GM19452 (cell line): ENCODE results near the gene SLC22A2.
A peak's percentile ranks its signal among the peaks of the same experiment; 100 is the strongest.

Experiments used
- ATAC-seq: cut with Tn5 transposase; IDR thresholded peaks from one replicate; pipeline ENCODE4 v1.9.1; 2021; ENCODE audit not compliant: unreplicated experiment

Gene SLC22A2

DNA sequence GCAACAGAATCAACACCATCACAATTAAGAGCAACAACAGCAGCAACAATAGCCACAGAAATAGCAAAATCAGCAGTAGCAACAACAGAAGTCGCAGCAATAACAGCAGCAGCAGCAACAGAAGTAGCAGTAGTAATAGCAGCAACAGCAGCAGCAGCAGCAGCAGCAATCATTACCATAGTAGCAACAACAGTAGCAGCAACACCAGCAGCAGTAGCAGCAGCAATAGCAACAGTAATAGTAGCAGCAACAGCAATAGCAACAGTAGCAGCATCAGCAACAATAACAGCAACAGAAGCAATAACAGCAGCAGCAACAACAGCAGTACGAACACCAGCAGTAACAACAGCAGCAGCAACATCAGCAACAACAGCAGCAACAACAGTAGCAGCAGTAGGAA lies 39.8 kb downstream of the SLC22A2 start:
- ATAC-seq: no peak

DNA sequence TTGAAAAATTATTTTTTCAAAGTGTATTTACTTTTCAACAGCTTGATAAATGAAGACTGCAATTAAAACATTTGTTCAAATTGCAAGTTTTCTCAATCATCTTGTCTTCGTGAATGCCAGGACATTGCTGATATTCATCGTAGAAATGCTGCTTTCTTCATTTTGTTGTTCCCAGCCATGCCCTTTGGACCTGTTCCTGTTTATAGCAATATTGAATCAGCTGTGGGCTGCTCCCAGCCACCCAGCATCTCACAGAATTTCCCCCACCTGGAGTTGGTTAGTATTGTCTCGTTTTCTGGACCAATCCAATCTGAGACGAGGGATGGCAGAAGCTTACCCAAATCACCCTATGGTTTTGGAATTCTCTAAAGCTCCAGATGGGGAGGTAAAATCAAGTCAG lies 40.8 kb downstream of the SLC22A2 start:
- no peak for ATAC-seq

DNA sequence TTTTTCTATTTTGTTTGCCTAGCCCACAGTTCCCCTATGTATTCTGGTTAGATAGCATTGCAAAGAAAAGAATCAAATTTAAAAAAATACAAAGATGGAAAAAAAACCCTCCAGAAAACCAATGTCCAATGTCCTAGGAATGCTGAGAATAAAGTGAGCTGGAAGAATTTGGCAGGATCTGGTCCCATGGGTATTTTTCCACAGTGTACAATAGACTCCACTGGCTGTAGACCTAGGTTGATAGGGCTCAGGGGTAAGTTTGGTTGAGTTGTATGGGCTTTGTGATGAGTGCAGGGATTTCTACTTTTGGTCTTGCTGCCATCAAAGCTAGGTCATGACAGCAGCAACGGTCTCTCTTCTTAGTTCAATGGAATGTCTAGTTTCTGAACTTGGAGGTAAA lies 41.5 kb downstream of the SLC22A2 start:
- ATAC-seq: no peak

DNA sequence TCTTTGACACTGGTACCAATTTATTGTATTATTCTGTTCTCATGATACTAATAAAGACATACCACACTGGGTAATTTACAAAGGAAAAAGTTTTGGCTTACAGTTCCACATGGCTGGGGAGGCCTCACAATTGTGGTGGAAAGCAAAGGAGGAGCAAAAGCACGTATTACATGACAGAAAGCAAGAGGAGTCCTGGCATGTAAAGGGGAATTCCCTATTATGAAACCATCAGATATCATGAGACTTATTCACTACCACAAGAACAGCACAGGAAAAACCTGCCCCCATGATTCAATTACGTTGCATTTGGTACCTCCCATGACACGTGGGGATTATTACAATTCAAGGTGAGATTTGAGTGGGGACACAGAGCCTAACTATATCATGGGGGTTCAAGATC lies 43.4 kb downstream of the SLC22A2 start:
- ATAC-seq: no peak

DNA sequence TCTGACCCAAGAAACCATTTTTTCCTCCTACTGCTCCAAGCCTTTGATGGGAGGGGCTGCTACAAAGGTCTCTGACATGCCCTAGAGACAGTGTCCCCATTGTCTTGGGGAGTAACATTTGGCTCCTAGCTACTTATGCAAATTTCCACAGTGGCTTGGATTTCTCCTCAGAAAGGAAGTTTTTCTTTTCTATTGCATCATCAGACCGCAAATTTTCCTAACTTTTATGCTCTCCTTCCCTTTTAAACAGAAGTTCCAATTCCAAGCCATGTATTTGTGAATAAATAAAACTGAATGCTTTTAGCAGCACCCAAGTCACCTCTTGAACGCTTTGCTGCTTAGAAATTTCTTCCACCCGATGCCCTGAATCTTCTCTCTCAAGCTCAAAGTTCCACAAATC lies 51.0 kb downstream of the SLC22A2 start:
- no peak for ATAC-seq

DNA sequence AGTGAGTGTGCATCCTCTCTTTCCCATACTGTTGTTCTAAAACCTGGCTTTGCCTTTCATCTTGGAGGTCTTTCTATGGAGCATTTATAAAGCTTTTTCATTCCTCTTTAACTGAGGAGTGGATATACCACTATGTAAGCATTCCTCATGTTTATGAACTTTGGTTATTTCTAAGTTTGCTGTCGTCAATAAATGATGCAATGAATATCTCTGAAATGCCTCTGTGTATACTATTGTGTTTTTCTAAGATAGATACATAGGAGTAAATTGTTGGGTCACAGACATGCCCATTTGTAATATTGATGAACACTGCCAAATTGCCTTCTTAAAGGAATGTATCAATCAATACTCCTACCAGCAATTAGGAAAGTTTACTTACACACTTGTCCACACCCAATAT lies 53.9 kb downstream of the SLC22A2 start:
- no peak for ATAC-seq

DNA sequence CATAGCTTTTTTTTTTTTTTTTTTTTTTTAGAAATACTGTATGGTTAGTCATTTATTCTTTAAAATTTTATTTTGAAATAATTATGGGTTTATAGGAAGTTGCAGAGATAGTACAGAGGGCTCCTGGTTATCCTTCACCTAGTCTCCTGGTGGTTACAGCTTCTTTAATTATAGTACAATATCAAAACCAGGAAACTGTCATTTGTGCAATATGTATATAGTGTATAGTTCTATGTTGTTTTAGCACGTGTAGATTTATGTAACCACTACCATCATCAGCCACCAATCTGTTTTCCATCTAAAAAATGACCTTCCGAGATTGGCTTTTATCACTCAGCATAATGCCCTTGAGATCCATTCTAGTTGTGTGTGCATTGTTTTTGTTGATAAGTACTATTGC lies 54.7 kb downstream of the SLC22A2 start:
- no peak for ATAC-seq

DNA sequence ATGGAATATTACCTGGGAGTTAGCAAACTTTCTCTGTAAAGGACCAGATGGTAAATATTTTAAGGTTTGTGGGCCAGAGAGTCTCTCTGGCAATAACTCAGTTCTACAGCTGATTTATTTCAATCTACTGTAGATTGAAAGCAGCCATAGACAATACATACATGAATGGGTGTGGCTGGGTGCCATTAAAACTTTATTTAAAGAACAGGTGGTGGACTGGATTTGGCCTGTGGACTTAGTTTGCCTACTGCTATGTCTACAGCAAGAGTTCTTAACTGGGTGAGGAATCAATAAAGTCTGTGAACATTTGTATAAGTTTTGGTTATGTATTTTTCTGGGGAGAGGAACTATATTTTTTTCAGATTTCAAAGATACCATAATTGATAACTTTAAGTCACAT lies 55.1 kb downstream of the SLC22A2 start:
- ATAC-seq: no peak

DNA sequence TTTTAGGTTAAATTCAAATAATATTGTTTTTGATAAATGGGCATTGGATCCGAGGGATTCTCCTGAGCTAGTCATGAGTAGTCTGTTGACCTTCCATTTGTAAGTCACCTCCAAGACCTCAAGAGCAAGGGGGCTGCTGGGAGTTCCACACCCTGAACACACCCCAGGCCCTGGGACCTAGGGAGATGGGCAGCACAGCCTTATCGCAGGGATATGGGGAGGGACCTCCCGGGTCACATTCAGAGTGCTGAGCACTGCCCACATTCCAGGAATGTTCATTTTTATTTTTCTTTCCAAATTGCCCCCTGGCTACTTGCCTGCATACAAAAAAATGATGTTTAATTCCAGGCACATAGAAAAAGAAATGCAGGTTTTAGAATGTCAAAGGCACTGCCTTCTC lies 55.5 kb downstream of the SLC22A2 start:
- no peak for ATAC-seq

DNA sequence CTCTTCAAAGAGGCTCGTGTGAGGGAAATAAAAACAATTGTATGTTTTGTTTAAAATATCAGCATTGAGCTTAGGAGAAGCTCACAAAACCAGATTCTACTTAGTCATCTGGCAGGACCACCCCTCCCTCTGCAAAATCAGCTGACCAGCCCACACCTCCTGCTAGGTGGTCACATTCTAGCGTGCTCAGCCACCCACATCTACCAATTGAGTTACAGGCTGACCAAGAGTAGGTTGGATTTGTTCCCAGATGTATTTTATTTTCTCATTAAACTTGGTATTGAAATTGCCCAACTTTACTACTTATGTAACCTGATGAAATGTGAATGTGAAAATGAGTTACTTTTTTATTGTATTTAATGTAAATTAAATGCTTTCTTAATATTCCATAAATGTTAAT lies 56.2 kb downstream of the SLC22A2 start:
- no peak for ATAC-seq

DNA sequence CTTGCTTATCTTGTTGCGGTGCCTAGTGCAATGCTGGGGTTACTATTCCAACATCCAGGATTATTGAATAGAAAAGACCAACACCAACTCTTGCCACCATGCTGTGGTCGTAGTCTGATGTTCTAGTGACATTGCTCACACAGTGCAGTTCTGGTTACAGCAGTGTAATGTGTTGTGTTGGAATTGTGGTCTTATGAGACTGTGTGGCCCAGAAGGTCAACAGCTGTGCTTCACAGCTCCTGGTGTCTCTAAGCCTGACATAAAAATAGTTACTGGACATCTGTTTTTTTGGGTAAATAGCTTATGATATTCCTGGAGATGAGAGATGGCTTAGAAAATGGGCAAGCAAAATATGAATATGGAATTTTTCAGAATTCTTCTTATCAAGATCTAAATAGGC lies 57.6 kb downstream of the SLC22A2 start:
- no peak for ATAC-seq

DNA sequence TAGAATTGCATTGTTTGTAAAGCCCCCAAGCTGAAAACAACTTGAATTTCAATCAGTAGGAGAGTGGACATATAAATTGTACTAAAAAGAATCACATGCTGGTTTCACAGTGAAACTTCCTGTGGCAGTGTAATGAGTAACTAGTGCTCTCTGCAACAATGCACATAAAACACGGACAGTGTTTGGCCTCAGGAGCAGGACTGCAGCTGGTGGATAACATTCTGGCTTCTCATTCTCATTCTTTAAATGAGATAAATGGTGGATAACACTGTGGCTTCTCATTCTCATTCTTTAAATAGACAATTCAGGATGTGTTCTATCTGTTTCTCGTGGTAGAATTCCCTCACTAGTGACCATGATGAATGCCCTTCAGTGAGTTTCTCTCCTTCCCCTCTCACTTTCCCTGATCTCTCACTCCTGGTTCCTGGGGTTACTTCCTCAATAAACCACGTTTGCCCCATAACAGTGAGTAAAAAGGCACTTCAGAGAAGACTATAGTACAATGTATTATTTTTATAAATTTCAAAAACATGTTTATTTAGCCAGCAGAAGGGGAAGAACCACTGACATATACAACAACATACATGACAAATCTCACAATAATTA lies 59.9 kb downstream of the SLC22A2 start:
- ATAC-seq: peak; percentile 97

DNA sequence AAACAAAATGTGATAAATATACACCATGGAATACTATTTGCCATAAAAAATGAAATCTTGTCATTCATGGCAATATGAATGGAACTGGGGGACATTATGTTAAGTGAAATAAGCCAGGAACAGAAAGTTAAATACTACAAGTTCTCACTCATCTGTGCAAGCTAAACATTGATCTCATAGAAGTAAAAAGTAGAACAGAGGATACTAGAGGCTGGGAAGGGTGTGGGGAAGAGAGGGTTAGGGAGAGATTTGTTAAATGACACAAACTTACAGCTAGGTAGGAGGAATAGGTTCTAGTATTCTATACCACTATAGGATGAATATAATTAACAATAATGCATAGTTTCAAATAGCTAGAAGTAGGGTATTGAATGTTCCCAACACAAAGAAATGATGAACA lies 61.0 kb downstream of the SLC22A2 start:
- no peak for ATAC-seq

DNA sequence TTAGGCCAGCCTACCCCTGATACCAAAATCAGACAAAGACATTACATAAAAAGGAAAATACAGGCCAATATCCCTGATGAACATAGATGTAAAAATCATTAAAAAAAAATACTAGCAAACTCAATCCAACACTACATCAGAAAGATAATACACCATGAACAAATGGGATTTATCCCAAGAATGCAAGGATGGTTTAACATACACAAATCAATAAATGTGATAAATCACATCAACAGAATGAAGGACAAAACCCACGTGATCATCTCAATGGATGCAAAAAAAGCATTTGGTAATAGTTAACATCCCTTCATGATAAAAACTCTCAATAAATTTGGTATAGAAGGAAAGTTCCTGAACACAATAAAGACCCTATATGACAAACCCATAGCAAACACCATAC lies 63.8 kb downstream of the SLC22A2 start:
- no peak for ATAC-seq

DNA sequence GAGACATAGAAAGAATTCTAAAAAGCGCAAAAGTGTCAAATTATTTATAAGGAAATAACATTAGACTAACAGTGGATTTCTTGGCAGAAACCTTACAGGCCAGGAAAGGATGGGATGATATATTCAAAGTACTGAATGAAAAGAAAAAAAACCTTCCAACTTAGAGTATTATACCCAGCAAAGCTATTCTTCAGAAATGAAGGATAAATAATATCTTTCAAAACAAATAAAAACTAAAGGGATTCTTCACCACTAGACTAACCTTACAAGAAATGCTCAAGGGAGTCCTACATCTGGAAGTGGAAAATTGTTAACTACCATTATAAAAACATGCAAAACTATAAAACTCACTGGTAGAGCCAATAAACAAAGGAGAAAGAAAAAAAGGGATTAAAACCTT lies 65.8 kb downstream of the SLC22A2 start:
- ATAC-seq: no peak

DNA sequence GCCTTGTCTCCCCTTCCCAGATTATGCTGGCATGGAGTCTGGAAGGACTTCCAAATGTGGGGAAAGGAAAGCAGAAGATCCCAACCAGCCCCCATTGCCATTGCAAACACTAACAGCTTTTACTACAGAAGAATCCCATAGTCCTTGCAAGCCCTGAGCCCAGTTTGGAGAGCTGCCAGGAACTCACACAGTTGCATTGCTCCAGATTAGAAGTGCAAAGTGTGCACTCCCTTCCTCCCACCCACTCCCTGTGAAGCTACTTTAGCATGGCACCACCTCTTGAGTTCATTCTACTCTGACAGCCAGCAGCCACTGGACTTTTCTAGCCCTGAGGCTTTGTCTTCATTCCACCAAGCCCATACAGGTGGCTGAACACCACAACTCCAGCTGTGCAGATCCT lies 67.6 kb downstream of the SLC22A2 start:
- no peak for ATAC-seq

DNA sequence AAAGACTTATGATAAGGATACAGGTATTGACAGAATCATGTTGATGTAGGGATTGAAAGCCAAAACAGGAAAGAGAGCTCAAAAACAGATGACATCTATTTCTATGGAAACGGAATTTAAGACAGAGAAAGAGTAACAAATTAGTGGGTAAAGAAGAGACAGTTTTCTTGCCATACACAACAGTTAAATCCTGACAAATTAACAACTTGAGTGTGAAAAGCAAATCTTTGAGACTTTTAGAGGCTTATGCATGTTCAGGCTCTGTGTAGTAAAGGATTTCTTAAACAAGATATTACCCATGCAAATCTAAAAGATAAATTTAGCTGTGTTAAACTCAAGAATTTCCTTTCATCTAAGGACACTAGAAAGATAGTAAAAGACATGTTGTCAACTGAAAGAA lies 68.5 kb downstream of the SLC22A2 start:
- no peak for ATAC-seq

DNA sequence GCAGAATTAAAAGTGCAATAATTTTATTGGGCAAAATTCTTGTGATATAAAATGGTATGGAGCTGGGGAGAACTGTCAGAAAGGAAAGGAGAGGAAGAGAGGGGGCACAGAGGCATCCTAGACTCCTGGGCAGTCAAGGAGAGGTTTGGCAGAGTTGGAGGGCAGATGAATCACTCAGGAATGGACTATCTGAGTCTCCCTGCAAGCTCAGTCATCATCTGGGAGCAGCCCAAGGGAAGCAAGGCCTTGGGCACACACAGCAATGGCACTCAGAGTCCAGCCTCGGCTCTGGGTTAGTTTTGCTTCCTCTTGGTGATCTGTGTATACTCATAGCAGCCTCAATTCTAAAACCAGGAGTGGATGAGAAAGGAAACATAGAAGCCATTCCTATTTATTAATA lies 69.8 kb downstream of the SLC22A2 start:
- no peak for ATAC-seq

DNA sequence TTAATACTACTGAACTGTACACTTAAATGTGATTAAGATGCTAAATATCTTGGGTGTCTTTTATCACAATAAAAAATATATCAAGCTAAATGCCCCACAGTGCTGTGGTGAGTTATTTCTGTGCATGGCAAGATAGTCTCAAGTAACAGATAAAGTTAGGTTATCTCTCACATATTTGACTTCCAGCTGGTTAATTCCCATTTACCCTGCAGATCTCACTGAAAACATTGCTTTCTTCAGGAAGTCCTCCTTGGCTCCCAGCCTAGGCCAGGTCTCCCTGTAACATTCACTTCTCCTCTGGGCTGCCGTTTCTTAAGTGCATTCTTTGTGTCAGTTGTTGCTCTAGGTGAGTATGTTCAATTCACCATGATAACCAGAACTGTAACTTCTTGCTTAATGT lies 77.9 kb downstream of the SLC22A2 start:
- ATAC-seq: no peak

DNA sequence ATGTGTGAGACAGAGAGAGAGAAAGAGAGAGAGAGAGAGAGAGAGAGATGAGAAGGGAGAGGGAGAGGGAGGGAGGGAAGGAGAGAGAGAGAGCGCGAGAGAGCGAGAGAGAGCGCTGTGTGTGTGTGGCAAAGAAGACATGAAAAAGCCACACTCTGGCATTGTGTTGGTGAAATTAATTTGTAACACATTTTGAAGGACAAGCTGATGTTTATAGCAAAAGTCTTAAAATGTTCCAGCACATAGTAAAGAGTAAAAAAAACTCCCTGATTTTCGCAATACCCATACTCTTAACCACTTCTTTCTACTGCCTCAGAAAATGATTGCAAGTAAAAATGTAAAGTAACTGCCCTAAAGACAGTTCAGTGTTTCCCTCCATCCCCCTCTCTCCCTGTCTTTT lies 80.3 kb downstream of the SLC22A2 start:
- ATAC-seq: no peak

DNA sequence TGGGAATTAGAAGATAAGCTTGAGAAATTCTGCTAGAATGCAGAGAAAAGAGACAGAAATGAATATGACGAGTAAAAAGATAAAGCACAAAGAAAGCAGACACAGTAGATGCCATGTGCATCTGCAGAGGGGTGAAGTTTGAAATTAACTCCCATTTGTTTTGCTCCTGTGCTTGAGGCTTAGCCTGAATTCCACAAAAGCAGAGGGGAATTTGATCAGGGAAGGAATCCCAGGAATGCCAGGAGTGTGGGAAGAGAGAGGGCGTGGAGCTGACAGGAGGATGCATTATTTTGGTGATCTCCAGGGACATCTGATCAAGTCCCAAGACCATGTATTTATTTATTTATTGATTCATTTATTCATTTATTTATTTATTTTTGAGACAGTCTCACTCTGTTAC lies 81.4 kb downstream of the SLC22A2 start:
- ATAC-seq: no peak

DNA sequence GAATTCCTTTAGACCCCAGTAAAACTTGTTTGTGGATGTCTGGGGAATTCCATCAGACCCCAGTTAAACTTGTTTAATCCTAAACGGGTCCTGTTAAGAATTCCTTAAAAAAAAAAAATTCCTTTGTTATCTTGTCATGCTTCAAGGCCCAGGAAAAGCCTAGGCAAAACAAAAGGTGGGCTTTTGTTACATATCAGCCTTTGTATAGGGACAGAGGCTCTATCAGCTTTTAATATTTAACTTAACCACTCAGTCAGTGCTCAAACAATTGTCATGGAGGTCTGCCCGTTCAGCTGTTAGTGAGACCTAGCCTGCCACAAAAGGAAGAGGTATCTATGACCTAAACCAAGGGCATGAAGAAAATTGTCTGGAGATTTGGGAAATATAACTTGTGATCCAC lies 83.9 kb downstream of the SLC22A2 start:
- ATAC-seq: no peak

DNA sequence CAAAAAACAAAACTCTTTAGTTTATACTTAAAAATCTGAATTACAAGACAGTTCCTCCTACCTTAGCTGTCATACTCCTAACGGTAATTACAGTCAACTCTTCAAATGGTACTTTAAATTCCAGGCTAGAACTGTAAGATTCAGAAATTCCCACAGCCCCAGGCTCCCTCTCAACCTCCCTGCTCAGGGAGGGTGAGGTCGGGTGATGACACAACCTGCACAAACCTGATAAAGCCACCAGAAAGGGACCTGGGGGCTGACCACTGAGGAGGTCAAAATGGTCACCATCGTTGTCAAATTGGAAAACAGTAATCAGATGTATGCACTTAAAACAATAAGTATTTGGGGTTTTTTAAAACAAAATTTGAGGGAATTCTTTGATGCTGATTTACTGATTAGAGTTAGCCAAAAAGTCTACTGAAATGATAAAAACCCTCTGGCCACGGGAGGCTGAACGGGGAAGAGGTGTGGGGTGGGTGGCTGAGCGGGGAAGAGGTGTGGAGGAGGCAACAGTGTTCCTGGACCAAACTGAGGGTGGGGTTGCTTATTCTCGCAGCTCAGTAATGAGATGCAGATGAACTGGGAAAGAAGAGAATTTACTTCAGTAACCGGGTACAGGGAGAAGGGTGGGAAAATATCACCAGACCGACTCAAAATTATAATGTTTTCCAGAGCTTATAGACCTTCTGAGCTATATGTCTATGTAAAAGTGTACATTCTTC lies 84.7 kb downstream of the SLC22A2 start:
- ATAC-seq: no peak
